Uterus (tissue), 4 donors: Measurements from ENCODE around the gene ITPRIPL1. TPM values are rescaled to one million over a fixed set of nuclear protein-coding genes. Genes with fewer than 3 reads are reported as not detected.

Experiments used
- DNase-seq, 2 donors: peaks; one replicate each; pipeline ENCODE4 v3.0.0-alpha.2; 2019 to 2020
- H3K27ac ChIP-seq, 2 donors: fragments of 200-600 bp; sonication (generic); 1 replicate in 1 of 2; 2 replicates in 1 of 2; pipeline ENCODE4 v1.5.1; 2016 to 2018
- H3K27me3 ChIP-seq, 2 donors: fragments of 200-600 bp; sonication (generic); one replicate each; pipeline ENCODE4 v1.5.1; 2018 to 2019; ENCODE audit warnings: control low read depth in 1 of 2
- H3K36me3 ChIP-seq, 2 donors: fragments of 200-600 bp; sonication (generic); one replicate each; pipeline ENCODE4 v1.5.1; 2019; ENCODE audit warnings: control low read depth in 1 of 2
- H3K4me1 ChIP-seq, 2 donors: fragments of 200-600 bp; sonication (generic); one replicate each; pipeline ENCODE4 v1.5.1; 2018 to 2019; ENCODE audit warnings: control low read depth in 1 of 2
- H3K4me3 ChIP-seq, 2 donors: fragments of 200-600 bp; sonication (generic); 1 replicate in 1 of 2; 2 replicates in 1 of 2; pipeline ENCODE4 v1.5.1; 2018 to 2019; ENCODE audit warnings: mild to moderate bottlenecking in 1 of 2
- H3K9me3 ChIP-seq, 2 donors: fragments of 200-600 bp; sonication (generic); one replicate each; pipeline ENCODE4 v1.5.1; 2019; ENCODE audit warnings: control low read depth in 1 of 2
- POLR2A ChIP-seq, 2 donors: fragments of 450-650 bp; IDR thresholded peaks; one replicate each; pipeline ENCODE4 v1.6.1; 2016; ENCODE audit warnings: antibody characterized with exemption in 2 of 2, mild to moderate bottlenecking in 1 of 2, moderate library complexity in 1 of 2
- intact Hi-C: fragments of 100-400 bp; cut with DNase I; formaldehyde crosslinking; loops from one replicate; pipeline ENCODE4 v1.15.1; 2023; ENCODE audit warnings: low total_unique reads
- total RNA-seq, 4 donors: library from RNA; depleted of rRNA in 3 of 4; stranded (reverse); fragments of >200 nt in 3 of 4; gene quantifications; one replicate each; pipeline versions ENCODE4 v1.1.0 to v1.2.4, GENCODE V29; 2014 to 2023
- TF ChIP-seq, protein P1 (sequence below), 4 experiments: fragments of 200-600 bp in 2 of 4; fragments of 450-650 bp in 2 of 4; sonication (generic) in 2 of 4; IDR thresholded peaks; one replicate each; pipeline ENCODE4 v1.5.1; 2016 to 2019; ENCODE audit warnings: antibody characterized with exemption in 4 of 4, mild to moderate bottlenecking in 2 of 4, moderate library complexity in 1 of 4
- donor health status: DM: yes; HTN: yes; CAD: no.

Gene ITPRIPL1
- total RNA-seq, 4 donors from 2014 or later, result 1.5 to 14.1 (median 7.3) TPM; not detected in 1

GRCh38 chr2:96354492-96354891, 29.4 kb downstream of the ITPRIPL1 start:
- peak overlapping the region; percentile 26 to 61 for H3K27ac ChIP-seq
- intact Hi-C loops, result no loop called here
- TF ChIP-seq, protein P1, sequence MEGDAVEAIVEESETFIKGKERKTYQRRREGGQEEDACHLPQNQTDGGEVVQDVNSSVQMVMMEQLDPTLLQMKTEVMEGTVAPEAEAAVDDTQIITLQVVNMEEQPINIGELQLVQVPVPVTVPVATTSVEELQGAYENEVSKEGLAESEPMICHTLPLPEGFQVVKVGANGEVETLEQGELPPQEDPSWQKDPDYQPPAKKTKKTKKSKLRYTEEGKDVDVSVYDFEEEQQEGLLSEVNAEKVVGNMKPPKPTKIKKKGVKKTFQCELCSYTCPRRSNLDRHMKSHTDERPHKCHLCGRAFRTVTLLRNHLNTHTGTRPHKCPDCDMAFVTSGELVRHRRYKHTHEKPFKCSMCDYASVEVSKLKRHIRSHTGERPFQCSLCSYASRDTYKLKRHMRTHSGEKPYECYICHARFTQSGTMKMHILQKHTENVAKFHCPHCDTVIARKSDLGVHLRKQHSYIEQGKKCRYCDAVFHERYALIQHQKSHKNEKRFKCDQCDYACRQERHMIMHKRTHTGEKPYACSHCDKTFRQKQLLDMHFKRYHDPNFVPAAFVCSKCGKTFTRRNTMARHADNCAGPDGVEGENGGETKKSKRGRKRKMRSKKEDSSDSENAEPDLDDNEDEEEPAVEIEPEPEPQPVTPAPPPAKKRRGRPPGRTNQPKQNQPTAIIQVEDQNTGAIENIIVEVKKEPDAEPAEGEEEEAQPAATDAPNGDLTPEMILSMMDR (IDR thresholded peaks at IDR 0.05), result no peak
- TF ChIP-seq POLR2A (IDR thresholded peaks at IDR 0.05), result no peak

GRCh38 chr2:96356889-96357288, 31.8 kb downstream of the ITPRIPL1 start:
- intact Hi-C loops, result no loop called here
- Histone ChIP-seq H3K27ac (no peak overlapping the region), H3K4me3 (no peak overlapping the region), H3K36me3 (no peaks in the 10 kb centered on the region), H3K4me1 (no peaks in the 10 kb centered on the region), H3K27me3 (no peaks in the 10 kb centered on the region), H3K9me3 (no peaks in the 10 kb centered on the region)
- TF ChIP-seq POLR2A (IDR thresholded peaks at IDR 0.05), result no peak
- TF ChIP-seq, protein P1 (IDR thresholded peaks at IDR 0.05), result no peak
- DNase-seq, result no peak

More at GRCh38 chr2:96354492-96354891, 29.4 kb downstream of the ITPRIPL1 start:
- Histone ChIP-seq H3K4me3 (no peak overlapping the region), H3K9me3 (no peaks in the 10 kb centered on the region), H3K27me3 (no peaks in the 10 kb centered on the region), H3K4me1 (no peaks in the 10 kb centered on the region), H3K36me3 (no peaks in the 10 kb centered on the region)
- no peak for DNase-seq

DNA sequence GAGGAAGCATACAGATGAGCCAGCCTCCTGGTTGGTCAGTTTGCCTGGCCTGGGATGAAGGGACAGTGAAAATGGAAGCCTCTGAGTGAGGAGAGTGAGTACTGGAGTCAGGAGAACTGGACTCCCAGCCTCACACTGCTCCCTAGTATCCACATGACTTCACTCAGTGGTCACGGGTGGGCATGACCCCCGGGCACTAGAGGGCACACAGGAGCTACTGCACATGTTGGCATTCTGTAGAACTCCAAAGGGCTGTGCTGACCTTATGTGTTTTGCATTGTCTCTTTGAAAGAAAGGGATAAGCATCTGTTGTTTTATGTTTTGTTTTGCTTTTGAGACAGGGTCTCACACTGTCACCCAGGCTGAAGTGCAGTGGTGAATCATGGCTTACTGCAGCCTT, 34.2 kb downstream of the ITPRIPL1 start:
- intact Hi-C loops, result no loop called here
- H3K4me3 ChIP-seq, result no peak overlapping the region
- no peaks in the 10 kb centered on the region for H3K27me3 ChIP-seq
- H3K36me3 ChIP-seq, result no peaks in the 10 kb centered on the region
- no peak for DNase-seq
- H3K27ac ChIP-seq, result no peak overlapping the region
- TF ChIP-seq, protein P1 (IDR thresholded peaks at IDR 0.05), result no peak
- no peak for TF ChIP-seq POLR2A (IDR thresholded peaks at IDR 0.05)
- no peaks in the 10 kb centered on the region for H3K9me3 ChIP-seq
- no peaks in the 10 kb centered on the region for H3K4me1 ChIP-seq

DNA sequence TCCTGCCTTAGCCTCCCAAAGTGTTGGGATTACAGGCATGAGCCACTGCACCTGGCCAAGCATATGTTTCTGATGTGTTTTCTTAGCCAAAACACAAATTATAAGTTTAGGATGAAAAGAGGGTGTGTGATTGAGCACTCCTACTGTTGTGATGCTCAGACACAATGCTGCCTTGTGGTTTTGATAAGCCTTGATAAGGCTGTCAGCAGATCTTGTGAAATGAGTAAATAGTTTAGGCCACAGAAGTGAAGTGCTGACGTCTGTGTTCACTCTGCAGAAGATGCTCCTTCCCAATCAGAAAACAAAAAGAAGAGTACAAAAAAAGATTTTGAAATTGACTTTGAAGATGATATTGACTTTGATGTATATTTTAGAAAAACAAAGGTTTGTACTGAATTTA, 34.7 kb downstream of the ITPRIPL1 start:
- Histone ChIP-seq H3K4me3 (no peak overlapping the region), H3K36me3 (no peaks in the 10 kb centered on the region), H3K4me1 (no peaks in the 10 kb centered on the region), H3K9me3 (no peaks in the 10 kb centered on the region), H3K27me3 (no peaks in the 10 kb centered on the region), H3K27ac (no peak overlapping the region)
- DNase-seq, result no peak
- TF ChIP-seq, protein P1 (IDR thresholded peaks at IDR 0.05), result no peak
- no peak for TF ChIP-seq POLR2A (IDR thresholded peaks at IDR 0.05)
- intact Hi-C loops, result no loop called here

GRCh38 chr2:96361751-96362150, 36.6 kb downstream of the ITPRIPL1 start:
- no peak for TF ChIP-seq POLR2A (IDR thresholded peaks at IDR 0.05)
- TF ChIP-seq, protein P1 (IDR thresholded peaks at IDR 0.05), result no peak
- Histone ChIP-seq H3K9me3 (no peaks in the 10 kb centered on the region), H3K4me1 (no peaks in the 10 kb centered on the region), H3K27me3 (no peaks in the 10 kb centered on the region), H3K4me3 (no peak overlapping the region), H3K27ac (no peak overlapping the region), H3K36me3 (no peaks in the 10 kb centered on the region)
- intact Hi-C loops, result no loop called here
- DNase-seq, result no peak
